Stimulated activated CD8-positive, alpha-beta memory T cell treated with anti-CD3 and anti-CD28 coated beads, Interleukin-15, amount 100 ng/mL, for 24 hours (primary cell): ENCODE results near the gene BICDL2.
A peak's percentile ranks its signal among the peaks of the same experiment; 100 is the strongest.

Experiments
- DNase-seq: peaks from one replicate; pipeline ENCODE4 v3.0.0-alpha.2; 2020; ENCODE audit warnings: low read depth

BICDL2 gene

GRCh38 chr16:3025032-3026002 lies 11.4 kb downstream of the BICDL2 start:
- no peak for DNase-seq

- peak; percentile 83 for DNase-seq
Observed at GRCh38 chr16:3023669-3024478, 12.9 kb downstream of the BICDL2 start, which contains the start of the genes HCFC1R1 and THOC6. Gene HCFC1R1, minus strand, starts transcription at chr16:3023942. Its CDS starts 1 bp downstream, at chr16:3023941. Gene THOC6, plus strand, starts transcription at chr16:3024035. Its CDS starts 292 bp downstream, at chr16:3024327.

GRCh38 chr16:3023415-3023668 lies 13.4 kb downstream of the BICDL2 start:
- no peak for DNase-seq

- DNase-seq, result no peak
Observed at GRCh38 chr16:3022684-3023414, 13.9 kb downstream of the BICDL2 start.

- peak; percentile 61 for DNase-seq
Observed at GRCh38 chr16:3022208-3022683, 14.5 kb downstream of the BICDL2 start.

GRCh38 chr16:3021449-3022207 lies 15.1 kb downstream of the BICDL2 start:
- peak; percentile 46 for DNase-seq

- no peak for DNase-seq
Observed at GRCh38 chr16:3020604-3021448, 15.9 kb downstream of the BICDL2 start.

GRCh38 chr16:3020247-3020603 lies 16.5 kb downstream of the BICDL2 start, which contains the start of gene TNFRSF12A:
Gene TNFRSF12A, plus strand, starts transcription at chr16:3020368. Its CDS starts 30 bp downstream, at chr16:3020398.
- DNase-seq, result peak; percentile 46

- DNase-seq, result no peak
Observed at GRCh38 chr16:3019594-3020246, 17.0 kb downstream of the BICDL2 start.

- no peak for DNase-seq
Observed at GRCh38 chr16:3017794-3018506, 18.8 kb downstream of the BICDL2 start, which contains the start of gene CLDN6. Gene CLDN6, minus strand, starts transcription at chr16:3018183. Its CDS starts 2,162 bp downstream, at chr16:3016021.

- DNase-seq, result no peak
Observed at GRCh38 chr16:3017344-3017743, 19.4 kb downstream of the BICDL2 start.

GRCh38 chr16:3015865-3016521 lies 20.8 kb downstream of the BICDL2 start:
- DNase-seq, result no peak

- DNase-seq, result no peak
Observed at GRCh38 chr16:3014971-3015370, 21.8 kb downstream of the BICDL2 start.

GRCh38 chr16:3013998-3014690 lies 22.6 kb downstream of the BICDL2 start:
- no peak for DNase-seq

GRCh38 chr16:3013491-3013951 lies 23.2 kb downstream of the BICDL2 start:
- DNase-seq, result no peak

- DNase-seq, result no peak
Observed at GRCh38 chr16:3012828-3013420, 23.8 kb downstream of the BICDL2 start, which contains the start of gene CLDN9. Gene CLDN9, plus strand, starts transcription at chr16:3012923. Its CDS starts 440 bp downstream, at chr16:3013363.

GRCh38 chr16:3012246-3012645 lies 24.5 kb downstream of the BICDL2 start:
- DNase-seq, result no peak
